Measurements from ENCODE around the gene WHRN. TPM values are rescaled to one million over a fixed set of nuclear protein-coding genes. Genes with fewer than 3 reads are reported as not detected.

WHRN gene
- total and polyA plus RNA-seq, 2 of the 13 experiments (the other 11 are each of a cell fraction or from before 2014, with no cell fraction given): 2.3 to 5.3 TPM

DNA sequence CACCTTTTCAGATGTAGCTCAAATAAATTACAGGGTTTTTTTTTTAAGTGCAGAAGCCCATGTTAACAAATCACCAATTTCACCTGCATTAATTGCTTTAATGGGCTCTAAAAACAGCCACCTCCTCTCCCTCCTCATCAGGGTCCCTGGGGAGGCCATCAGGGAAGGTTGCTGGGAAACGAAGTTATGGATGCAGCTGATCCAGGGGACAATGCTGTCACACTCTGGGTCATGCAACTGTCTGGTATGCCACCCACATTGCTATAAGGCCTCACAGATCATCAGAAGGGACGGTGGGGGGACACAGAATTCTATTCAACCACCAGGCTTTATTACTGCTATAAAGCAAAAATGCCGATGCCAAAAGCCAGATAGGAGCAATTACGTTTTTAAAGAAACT is 9.3 kb downstream of the WHRN start:
- in situ Hi-C loops (cut with HindIII; ENCODE audit: extremely low pct_ligation_motif_present, low pct_unique_long_range_greater_than_20kb): no loop called here

DNA sequence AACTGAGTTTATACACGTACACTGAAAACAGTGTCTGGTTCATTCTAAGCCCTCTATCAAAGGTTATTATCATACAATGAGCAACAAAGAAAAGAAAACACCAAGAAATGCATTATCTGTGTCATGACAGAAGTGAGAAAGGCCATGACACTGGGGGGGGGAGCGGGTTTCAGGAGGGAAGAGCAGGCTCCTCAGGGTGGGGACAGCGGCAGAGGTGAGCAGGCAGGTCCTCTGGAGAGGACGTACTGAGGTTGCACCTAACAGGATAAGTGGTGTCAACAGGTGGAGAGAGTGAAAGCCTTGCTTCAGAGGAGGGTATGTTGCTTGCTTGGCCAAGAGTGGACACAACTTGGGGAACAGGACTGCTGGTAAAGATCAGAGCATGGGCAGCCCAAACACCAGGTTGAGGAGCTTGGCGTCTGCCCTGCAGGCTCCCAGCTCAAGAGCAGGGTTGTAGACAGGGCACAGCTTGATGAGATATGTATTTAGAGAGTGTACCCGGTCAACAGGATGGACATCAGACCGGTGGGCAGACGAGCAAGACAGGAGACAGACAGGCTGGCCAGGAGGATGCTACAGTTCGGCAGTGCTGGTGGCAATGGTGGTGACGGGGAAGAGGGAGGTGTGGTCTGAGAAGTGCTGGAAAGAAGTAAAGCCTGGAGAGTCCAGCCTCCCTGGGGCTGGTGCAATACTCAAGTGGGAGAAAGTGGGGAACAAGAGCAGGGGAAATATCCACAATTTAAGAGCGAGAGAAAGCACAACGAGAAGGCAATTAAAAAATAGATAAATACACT is 10.3 kb downstream of the WHRN start:
- no peak for FAIRE-seq
- intact Hi-C loops (cut with micrococcal nuclease; ENCODE audit: unreplicated experiment): no loop called here
- H3K4me1 ChIP-seq (ENCODE audit: insufficient read depth, low read length): no peaks in the 10 kb centered on the region; the same call in 1 of the 2 replicates
- H3K27ac ChIP-seq (ENCODE audit: extremely low read length, insufficient read depth, low read length): no peak overlapping the region
- ATAC-seq: no peak
- no TSS peak for BruUV-seq (replicated peaks)
- CTCF ChIA-PET (ENCODE audit: low intra/inter-chr PET ratio, low total read pairs): no interaction called here
- no peaks in the 10 kb centered on the region for H3K79me2 ChIP-seq (ENCODE audit: insufficient read depth, low read length)
- no peak overlapping the region for H3K4me3 ChIP-seq (replicated peaks in 1 of 3; ENCODE audit: insufficient read depth in 1 of 3, low read depth in 2 of 3, low read length in 3 of 3)
- DNase-seq (ENCODE audit: low spot score): no peak
- H3K9ac ChIP-seq (ENCODE audit: insufficient read depth, low read depth, low read length): no peak overlapping the region
- no peaks in the 10 kb centered on the region for H3K9me3 ChIP-seq (ENCODE audit: low read length)
- POLR2A ChIA-PET: no interaction called here
- no peaks in the 10 kb centered on the region for H4K20me1 ChIP-seq (ENCODE audit: insufficient read depth, low read length)
- TF ChIP-seq ZFP36L1 (CRISPR knock-in tag; IDR thresholded peaks at IDR 0.05) (no peak), PAX8 (CRISPR knock-in tag; IDR thresholded peaks at IDR 0.05; ENCODE audit: borderline replicate concordance) (no peak), ZNF788 (CRISPR knock-in tag; IDR thresholded peaks at IDR 0.05; ENCODE audit: borderline replicate concordance) (no peak)
- in situ Hi-C loops (cut with HindIII; ENCODE audit: extremely low pct_ligation_motif_present, low pct_unique_long_range_greater_than_20kb): no loop called here
- no peaks in the 10 kb centered on the region for H3K27me3 ChIP-seq (ENCODE audit: control insufficient read depth in 1 of 2, insufficient read depth in 2 of 2, low read length in 2 of 2)
- WGBS (ENCODE audit: low lambda C conversion rate): 79% methylated on average over 12 of the region's 12 CpGs
- no peaks in the 10 kb centered on the region; a peak in 1 of 5 replicates for H3K36me3 ChIP-seq (replicated peaks in 1 of 2; ENCODE audit: control insufficient read depth in 1 of 2, insufficient read depth in 2 of 2, low read length in 2 of 2)
- no peak overlapping the region for H2AFZ ChIP-seq (ENCODE audit: low read length)
- no peak overlapping the region for H3K4me2 ChIP-seq (ENCODE audit: low read depth, low read length)

More for the DNA sequence above, 9.3 kb downstream of the WHRN start:
- intact Hi-C loops (cut with micrococcal nuclease; ENCODE audit: unreplicated experiment): no loop called here
- no peak overlapping the region for H2AFZ ChIP-seq (ENCODE audit: low read length)
- H3K9me3 ChIP-seq (ENCODE audit: low read length): no peaks in the 10 kb centered on the region
- BruUV-seq (replicated peaks): no TSS peak
- H3K27ac ChIP-seq (ENCODE audit: extremely low read length, insufficient read depth, low read length): no peak overlapping the region
- H3K4me2 ChIP-seq (ENCODE audit: low read depth, low read length): no peak overlapping the region
- no peaks in the 10 kb centered on the region for H3K79me2 ChIP-seq (ENCODE audit: insufficient read depth, low read length)
- no peak for DNase-seq (ENCODE audit: low spot score)
- no peak for ATAC-seq
- no peak overlapping the region for H3K4me3 ChIP-seq (replicated peaks in 1 of 3; ENCODE audit: insufficient read depth in 1 of 3, low read depth in 2 of 3, low read length in 3 of 3)
- CTCF ChIA-PET (ENCODE audit: low intra/inter-chr PET ratio, low total read pairs): no interaction called here
- no peaks in the 10 kb centered on the region for H3K27me3 ChIP-seq (ENCODE audit: control insufficient read depth in 1 of 2, insufficient read depth in 2 of 2, low read length in 2 of 2)
- H3K9ac ChIP-seq (ENCODE audit: insufficient read depth, low read depth, low read length): no peak overlapping the region
- H3K4me1 ChIP-seq (ENCODE audit: insufficient read depth, low read length): peaks cover 3% of the 10 kb centered on the region
- TF ChIP-seq ZNF484 (CRISPR knock-in tag; IDR thresholded peaks at IDR 0.05; ENCODE audit: borderline replicate concordance, low read depth): no peak
- TF ChIP-seq, protein P1, sequence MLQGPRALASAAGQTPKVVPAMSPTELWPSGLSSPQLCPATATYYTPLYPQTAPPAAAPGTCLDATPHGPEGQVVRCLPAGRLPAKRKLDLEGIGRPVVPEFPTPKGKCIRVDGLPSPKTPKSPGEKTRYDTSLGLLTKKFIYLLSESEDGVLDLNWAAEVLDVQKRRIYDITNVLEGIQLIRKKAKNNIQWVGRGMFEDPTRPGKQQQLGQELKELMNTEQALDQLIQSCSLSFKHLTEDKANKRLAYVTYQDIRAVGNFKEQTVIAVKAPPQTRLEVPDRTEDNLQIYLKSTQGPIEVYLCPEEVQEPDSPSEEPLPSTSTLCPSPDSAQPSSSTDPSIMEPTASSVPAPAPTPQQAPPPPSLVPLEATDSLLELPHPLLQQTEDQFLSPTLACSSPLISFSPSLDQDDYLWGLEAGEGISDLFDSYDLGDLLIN (CRISPR knock-in tag; IDR thresholded peaks at IDR 0.05; ENCODE audit: borderline replicate concordance): no peak
- no peak for TF ChIP-seq XBP1 (CRISPR knock-in tag; IDR thresholded peaks at IDR 0.05)
- TF ChIP-seq SRY (CRISPR knock-in tag; IDR thresholded peaks at IDR 0.05): no peak
- no peak for TF ChIP-seq ZNF883 (CRISPR knock-in tag; IDR thresholded peaks at IDR 0.05; ENCODE audit: not compliant biosample characterization)
- TF ChIP-seq, protein P2, sequence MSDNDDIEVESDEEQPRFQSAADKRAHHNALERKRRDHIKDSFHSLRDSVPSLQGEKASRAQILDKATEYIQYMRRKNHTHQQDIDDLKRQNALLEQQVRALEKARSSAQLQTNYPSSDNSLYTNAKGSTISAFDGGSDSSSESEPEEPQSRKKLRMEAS (IDR thresholded peaks at IDR 0.05): no peak
- H3K36me3 ChIP-seq (replicated peaks in 1 of 2; ENCODE audit: control insufficient read depth in 1 of 2, insufficient read depth in 2 of 2, low read length in 2 of 2): no peaks in the 10 kb centered on the region; a peak in 1 of 5 replicates
- no peaks in the 10 kb centered on the region for H4K20me1 ChIP-seq (ENCODE audit: insufficient read depth, low read length)
- 88% methylated on average over 4 of the region's 4 CpGs for WGBS (ENCODE audit: low lambda C conversion rate)
- POLR2A ChIA-PET: no interaction called here
- no peak for FAIRE-seq

Data from HepG2 (cell line).